K562 (cell line): ENCODE results near the gene HOXB7. TPM values are rescaled to one million over a fixed set of nuclear protein-coding genes. Genes with fewer than 3 reads are reported as not detected.

ENCODE experiments used
- ARHGAP35 ChIP-seq: fragments of 450-650 bp; IDR thresholded peaks from 2 replicates; pipeline ENCODE4 v1.6.1; 2018; ENCODE audit not compliant: partially characterized antibody
- ATF7 ChIP-seq: fragments of 450-650 bp; IDR thresholded peaks from 2 replicates; pipeline ENCODE4 v1.7.1; 2014; ENCODE audit warnings: mild to moderate bottlenecking, moderate library complexity
- BRD4 ChIP-seq: fragments of 200-600 bp; sonication (generic); IDR thresholded peaks from 2 replicates; pipeline ENCODE4 v1.6.1; 2017; ENCODE audit warnings: inconsistent platforms
- CGGBP1 ChIP-seq: fragments of 250-450 bp; sonication (Bioruptor Pico); IDR thresholded peaks from 2 replicates; pipeline ENCODE4 v1.9.0; 2021; ENCODE audit warnings: mild to moderate bottlenecking
- E2F3 ChIP-seq: fragments of 250-450 bp; sonication (Bioruptor Pico); IDR thresholded peaks from 2 replicates; pipeline ENCODE4 v1.4.0; 2020; ENCODE audit warnings: mild to moderate bottlenecking
- ESRRA ChIP-seq: fragments of 450-650 bp; IDR thresholded peaks from 2 replicates; pipeline ENCODE4 v1.6.1; 2014; ENCODE audit warnings: low read depth, mild to moderate bottlenecking, moderate library complexity, borderline replicate concordance
- FOXA3 ChIP-seq, 2 experiments: fragments of 450-650 bp in 1 of 2; sonication (generic) in 1 of 2; formaldehyde crosslinking; IDR thresholded peaks in 1 of 2; conservative IDR thresholded peaks in 1 of 2; 2 replicates each; pipeline versions ENCODE4 v1.4.0 to v1.8.0; 2020 to 2022; ENCODE audit warnings: mild to moderate bottlenecking in 2 of 2, missing genetic modification reagents in 1 of 2
- GTF2F1 ChIP-seq: IDR thresholded peaks from 2 replicates; pipeline ENCODE4 v1.6.1; 2011; ENCODE audit warnings: low read depth, low read length, improper control_type of control experiment
- HMG20B ChIP-seq: fragments of 250-450 bp; sonication (Bioruptor Pico); IDR thresholded peaks from 2 replicates; pipeline ENCODE4 v1.5.0; 2021; ENCODE audit warnings: mild to moderate bottlenecking
- IRF9 ChIP-seq: fragments of 450-650 bp; IDR thresholded peaks from 2 replicates; pipeline ENCODE4 v1.6.1; 2016; ENCODE audit warnings: missing biosample characterization, missing genetic modification characterization
- KAT7 ChIP-seq: sonication (generic); formaldehyde crosslinking; IDR thresholded peaks from 2 replicates; pipeline ENCODE4 v1.8.0; 2022; ENCODE audit warnings: missing genetic modification reagents, mild to moderate bottlenecking, borderline replicate concordance
- LCOR ChIP-seq: sonication (generic); formaldehyde crosslinking; IDR thresholded peaks from 2 replicates; pipeline ENCODE4 v1.8.0; 2022; ENCODE audit warnings: mild to moderate bottlenecking, missing genetic modification reagents
- MLX ChIP-seq, 2 experiments: fragments of 450-650 bp in 1 of 2; sonication (generic) in 1 of 2; formaldehyde crosslinking; conservative IDR thresholded peaks; 2 replicates each; pipeline versions ENCODE4 v1.4.0 to v1.8.1; 2020 to 2022; ENCODE audit warnings: mild to moderate bottlenecking in 1 of 2, missing genetic modification reagents in 1 of 2
- NRF1 ChIP-seq, 2 experiments: fragments of 450-650 bp; IDR thresholded peaks in 1 of 2; conservative IDR thresholded peaks in 1 of 2; 2 replicates each; pipeline ENCODE4 v1.6.1; 2014; ENCODE audit warnings: mild to moderate bottlenecking in 2 of 2
- RAD21 ChIP-seq, 2 experiments: fragments of 250-450 bp in 1 of 2; fragments of 450-650 bp in 1 of 2; sonication (Bioruptor Pico) in 1 of 2; formaldehyde crosslinking in 1 of 2; IDR thresholded peaks in 1 of 2; conservative IDR thresholded peaks in 1 of 2; 2 replicates each; pipeline versions ENCODE4 v1.4.0 to v1.8.0; 2020 to 2022; ENCODE audit warnings: mild to moderate bottlenecking in 2 of 2, moderate library complexity in 1 of 2
- RB1 ChIP-seq: fragments of 450-650 bp; IDR thresholded peaks from 2 replicates; pipeline ENCODE4 v1.6.1; 2017; ENCODE audit warnings: low read depth, mild to moderate bottlenecking
- RFX1 ChIP-seq: fragments of 450-650 bp; IDR thresholded peaks from 2 replicates; pipeline ENCODE4 v1.6.1; 2016; ENCODE audit warnings: mild to moderate bottlenecking, moderate library complexity
- TAF1 ChIP-seq: IDR thresholded peaks from 2 replicates; pipeline ENCODE4 v1.6.1; 2011; ENCODE audit warnings: mild to moderate bottlenecking, low read length, moderate library complexity; ENCODE audit not compliant: insufficient read depth, control insufficient read depth, severe bottlenecking; ENCODE audit errors: extremely low read depth
- TAL1 ChIP-seq: fragments of 450-650 bp; IDR thresholded peaks from 2 replicates; pipeline ENCODE4 v1.6.1; 2016; ENCODE audit warnings: mild to moderate bottlenecking
- TCF7L2 ChIP-seq: fragments of 150-350 bp; IDR thresholded peaks from 2 replicates; pipeline ENCODE4 v1.6.1; 2016; ENCODE audit warnings: low read depth, mild to moderate bottlenecking, low read length, moderate library complexity
- TEAD2 ChIP-seq: fragments of 450-650 bp; IDR thresholded peaks from 2 replicates; pipeline ENCODE4 v1.6.1; 2016; ENCODE audit warnings: missing genetic modification characterization, control low read depth, missing compliant biosample characterization
- ZBTB7A ChIP-seq: IDR thresholded peaks from 2 replicates; pipeline ENCODE4 v1.6.1; 2011; ENCODE audit warnings: low read depth, mild to moderate bottlenecking, low read length, moderate library complexity, borderline replicate concordance; ENCODE audit not compliant: control insufficient read depth
- ZBTB8A ChIP-seq: fragments of 450-650 bp; IDR thresholded peaks from 2 replicates; pipeline ENCODE4 v1.6.1; 2018; ENCODE audit warnings: mild to moderate bottlenecking, moderate library complexity; ENCODE audit not compliant: partially characterized antibody
- ZNF280A ChIP-seq: fragments of 450-650 bp; IDR thresholded peaks from 2 replicates; pipeline ENCODE4 v1.6.1; 2018; ENCODE audit warnings: mild to moderate bottlenecking, low read depth; ENCODE audit not compliant: partially characterized antibody
- ZNF780A ChIP-seq: fragments of 250-450 bp; sonication (Bioruptor Pico); IDR thresholded peaks from 2 replicates; pipeline ENCODE4 v1.5.0; 2021; ENCODE audit warnings: mild to moderate bottlenecking
- polyA plus RNA-seq, 8 experiments: library from polyadenylated mRNA; depleted of rRNA in 4 of 8; stranded (reverse) in 5 of 8; unstranded in 3 of 8; fragments of >200 nt; fragmentation: Nextera tagmentation in 2 of 8; fragmentation: Illumina TruSeq in 1 of 8; extraction: Ambion mirVana in 2 of 8; extraction: Trizol in 1 of 8; gene quantifications; 2 replicates each; pipeline versions ENCODE4 v1.2.1 to v1.2.3, GENCODE V29; 2011 to 2014; ENCODE audit warnings: inconsistent platforms in 1 of 8, missing spikeins in 1 of 8
- total RNA-seq, 7 experiments: library from RNA; depleted of rRNA in 6 of 7; stranded (reverse); fragments of >200 nt in 6 of 7; fragmentation: Illumina TruSeq in 2 of 7; extraction: Trizol in 2 of 7; gene quantifications; 2 replicates each; pipeline versions ENCODE4 v1.2.1 to v1.2.3, GENCODE V29; 2011 to 2021; ENCODE audit warnings: low replicate concordance in 1 of 7

HOXB7 gene
- total and polyA plus RNA-seq, 9 of the 15 experiments (the other 6 are each of a cell fraction or from before 2014, with no cell fraction given), result 5.5 to 16.7 (median 8.3) TPM

GRCh38 chr17:48578616-48579470 is 32.0 kb downstream of the HOXB7 start (continued):
- TF ChIP-seq ZNF780A (CRISPR knock-in tag) (peak; percentile 64; the same call in 1 of the 2 replicates), TAF1 (peak; percentile 26), RFX1 (no peak), CGGBP1 (no peak), ESRRA (no peak), RAD21 (CRISPR knock-in tag; conservative IDR thresholded peaks at IDR 0.05 in 1 of 2, IDR thresholded peaks at IDR 0.05 in 1 of 2) (0 out of 4 replicates have a peak, but pooled peaks of 1 of the 2 experiments have one; percentile 1), TCF7L2 (no peak), ARHGAP35 (no peak), GTF2F1 (no peak), TEAD2 (tag) (no peak), HMG20B (no peak), ATF7 (no peak), RB1 (no peak), ZBTB8A (no peak), E2F3 (CRISPR knock-in tag) (0 out of 2 replicates have a peak, but pooled peaks have one; percentile 24), FOXA3 (CRISPR knock-in tag; conservative IDR thresholded peaks at IDR 0.05 in 1 of 2, IDR thresholded peaks at IDR 0.05 in 1 of 2) (no peak), TAL1 (no peak), ZBTB7A (peak; percentile 82; the same call in 1 of the 2 replicates), IRF9 (tag) (no peak), LCOR (no peak), NRF1 (conservative IDR thresholded peaks at IDR 0.05 in 1 of 2, IDR thresholded peaks at IDR 0.05 in 1 of 2) (peak; percentile 49 to 53), MLX (CRISPR knock-in tag; conservative IDR thresholded peaks at IDR 0.05) (0 out of 4 replicates have a peak, but pooled peaks of 1 of the 2 experiments have one; percentile 45), BRD4 (0 out of 2 replicates have a peak, but pooled peaks have one; percentile 30), ZNF280A (no peak), KAT7 (CRISPR knock-in tag) (0 out of 2 replicates have a peak, but pooled peaks have one; percentile 39)
